ENCODE data around the gene NUDT3. TPM values are rescaled to one million over a fixed set of nuclear protein-coding genes. Genes with fewer than 3 reads are reported as not detected.
"Not testable (repeated sequence)": the region's sequence is repeated elsewhere in the genome, so short reads cannot be mapped to it uniquely, and the experiment has no call there.

The NUDT3 gene
- total RNA-seq, 4 donors from 2014 or later: 17.3 to 28.1 (median 20.6) TPM

DNA sequence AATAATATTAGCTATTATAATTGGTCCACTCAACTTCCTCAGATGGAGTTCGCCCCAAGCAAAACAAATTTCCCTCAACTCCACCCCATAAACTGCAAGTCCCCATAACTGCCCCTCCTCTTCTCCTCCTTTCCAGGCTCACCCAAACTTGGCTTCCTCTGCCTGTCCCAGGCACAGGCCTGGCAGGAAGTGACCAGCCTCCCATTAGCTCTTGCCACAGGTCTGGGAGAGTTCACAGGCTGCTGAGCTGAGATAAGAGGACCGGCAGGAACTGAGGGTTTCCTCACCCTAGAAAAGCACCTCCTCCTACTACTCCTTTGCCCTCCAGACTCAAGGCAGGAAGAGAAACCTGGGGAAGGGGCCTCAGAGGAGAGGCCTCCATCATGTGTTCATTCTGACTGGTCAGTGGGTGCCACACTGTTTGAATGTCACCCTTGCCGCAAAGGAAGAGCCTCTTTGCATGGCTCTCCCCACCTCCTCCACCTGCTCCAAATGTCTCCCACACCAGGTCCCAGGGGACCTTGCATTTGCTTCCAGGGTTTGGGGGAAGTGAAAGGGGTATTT lies 119.1 kb downstream of the NUDT3 start:
- Histone ChIP-seq H3K9me3 (no peaks in the 10 kb centered on the region), H3K27me3 (no peaks in the 10 kb centered on the region), H3K36me3 (no peaks in the 10 kb centered on the region), H3K4me1 (no peaks in the 10 kb centered on the region), H3K4me3 (no peak overlapping the region), H3K27ac (peak overlapping the region in 1 of 4 donors; percentile 9)
- DNase-seq: no peak
- TF ChIP-seq, protein P1, sequence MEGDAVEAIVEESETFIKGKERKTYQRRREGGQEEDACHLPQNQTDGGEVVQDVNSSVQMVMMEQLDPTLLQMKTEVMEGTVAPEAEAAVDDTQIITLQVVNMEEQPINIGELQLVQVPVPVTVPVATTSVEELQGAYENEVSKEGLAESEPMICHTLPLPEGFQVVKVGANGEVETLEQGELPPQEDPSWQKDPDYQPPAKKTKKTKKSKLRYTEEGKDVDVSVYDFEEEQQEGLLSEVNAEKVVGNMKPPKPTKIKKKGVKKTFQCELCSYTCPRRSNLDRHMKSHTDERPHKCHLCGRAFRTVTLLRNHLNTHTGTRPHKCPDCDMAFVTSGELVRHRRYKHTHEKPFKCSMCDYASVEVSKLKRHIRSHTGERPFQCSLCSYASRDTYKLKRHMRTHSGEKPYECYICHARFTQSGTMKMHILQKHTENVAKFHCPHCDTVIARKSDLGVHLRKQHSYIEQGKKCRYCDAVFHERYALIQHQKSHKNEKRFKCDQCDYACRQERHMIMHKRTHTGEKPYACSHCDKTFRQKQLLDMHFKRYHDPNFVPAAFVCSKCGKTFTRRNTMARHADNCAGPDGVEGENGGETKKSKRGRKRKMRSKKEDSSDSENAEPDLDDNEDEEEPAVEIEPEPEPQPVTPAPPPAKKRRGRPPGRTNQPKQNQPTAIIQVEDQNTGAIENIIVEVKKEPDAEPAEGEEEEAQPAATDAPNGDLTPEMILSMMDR (IDR thresholded peaks at IDR 0.05): no peak
- TF ChIP-seq POLR2A (IDR thresholded peaks at IDR 0.05): no peak

DNA sequence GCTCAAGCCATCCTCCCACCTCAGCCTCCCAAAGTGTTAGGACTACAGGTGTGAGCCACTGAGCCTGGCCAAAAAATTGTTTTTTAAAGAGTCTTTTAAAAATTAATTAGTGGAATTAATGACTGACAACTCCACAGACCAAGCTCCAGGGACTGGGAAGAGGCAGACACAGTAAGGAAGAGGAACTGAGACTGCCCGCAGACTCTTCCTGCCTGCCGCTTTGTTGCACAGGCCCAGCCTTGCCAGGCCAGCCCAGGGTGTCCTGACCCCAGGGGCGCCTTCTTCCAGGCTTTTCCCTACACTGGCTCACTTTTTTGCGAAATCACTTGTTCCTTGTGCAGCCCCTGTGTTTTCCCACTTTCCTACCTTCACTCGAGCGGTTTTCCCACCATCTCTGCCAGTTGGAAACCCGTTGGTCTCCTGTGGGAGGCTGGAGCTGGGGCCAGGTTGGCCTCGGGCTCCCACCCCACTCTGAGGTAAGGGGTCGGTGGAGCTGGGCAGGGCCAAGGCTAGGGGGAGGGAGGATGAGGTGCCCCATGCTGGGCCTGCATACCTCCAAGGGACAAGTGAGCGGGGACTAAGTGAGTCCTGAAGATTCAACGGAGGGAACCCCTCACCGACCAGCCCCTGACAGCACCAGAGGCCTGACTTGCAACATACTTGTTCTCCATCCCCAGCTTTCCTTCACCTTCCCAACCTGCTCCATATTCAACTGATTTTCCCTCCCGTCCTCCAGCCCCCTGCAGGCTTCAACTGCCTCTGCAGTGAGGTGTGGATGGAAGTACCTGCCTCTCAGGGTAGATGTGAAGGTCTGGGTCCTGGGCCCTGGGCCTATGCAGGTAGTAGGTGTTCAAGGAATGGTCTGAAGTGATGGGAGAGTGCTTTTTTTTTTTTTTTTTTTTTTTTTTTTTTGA lies 120.2 kb downstream of the NUDT3 start:
- H3K4me3 ChIP-seq: no peak overlapping the region

DNA sequence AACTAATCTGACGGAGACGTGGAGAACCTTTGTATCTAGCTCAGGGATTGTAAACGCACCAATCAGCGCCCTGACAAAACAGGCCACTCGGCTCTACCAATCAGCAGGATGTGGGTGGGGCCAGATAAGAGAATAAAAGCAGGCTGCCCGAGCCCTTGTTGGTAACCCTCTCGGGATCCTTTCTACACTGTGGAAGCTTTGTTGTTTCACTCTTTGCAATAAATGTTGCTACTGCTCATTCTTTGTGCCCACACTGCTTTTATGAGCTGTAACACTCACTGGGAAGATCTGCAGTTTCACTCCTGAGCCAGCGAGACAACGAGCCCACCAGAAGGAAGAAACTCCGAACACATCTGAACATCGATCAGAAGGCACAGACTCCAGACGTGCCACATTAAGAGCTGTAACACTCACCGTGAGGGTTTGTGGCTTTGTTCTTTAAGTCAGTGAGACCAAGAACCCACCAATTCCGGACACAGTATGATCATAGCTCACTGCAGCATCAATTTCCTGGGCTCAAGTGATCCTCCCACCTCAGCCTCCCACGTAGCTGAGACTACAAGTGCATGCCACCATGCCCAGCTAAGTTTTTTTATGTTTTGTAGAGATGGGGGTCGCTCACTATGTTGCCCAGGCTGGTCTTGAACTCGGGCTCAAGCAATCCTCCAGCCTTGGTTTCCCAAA lies 122.7 kb downstream of the NUDT3 start:
- not testable (repeated sequence) for H3K27ac ChIP-seq, H3K4me3 ChIP-seq, DNase-seq, H3K36me3 ChIP-seq, H3K4me1 ChIP-seq, H3K27me3 ChIP-seq, H3K9me3 ChIP-seq

More for the DNA sequence above, 120.2 kb downstream of the NUDT3 start:
- Histone ChIP-seq H3K4me1 (no peaks in the 10 kb centered on the region), H3K9me3 (no peaks in the 10 kb centered on the region), H3K36me3 (no peaks in the 10 kb centered on the region), H3K27ac (no peak overlapping the region), H3K27me3 (no peaks in the 10 kb centered on the region)
- no peak for DNase-seq
- TF ChIP-seq, protein P1 (IDR thresholded peaks at IDR 0.05): no peak
- no peak for TF ChIP-seq POLR2A (IDR thresholded peaks at IDR 0.05)

DNA sequence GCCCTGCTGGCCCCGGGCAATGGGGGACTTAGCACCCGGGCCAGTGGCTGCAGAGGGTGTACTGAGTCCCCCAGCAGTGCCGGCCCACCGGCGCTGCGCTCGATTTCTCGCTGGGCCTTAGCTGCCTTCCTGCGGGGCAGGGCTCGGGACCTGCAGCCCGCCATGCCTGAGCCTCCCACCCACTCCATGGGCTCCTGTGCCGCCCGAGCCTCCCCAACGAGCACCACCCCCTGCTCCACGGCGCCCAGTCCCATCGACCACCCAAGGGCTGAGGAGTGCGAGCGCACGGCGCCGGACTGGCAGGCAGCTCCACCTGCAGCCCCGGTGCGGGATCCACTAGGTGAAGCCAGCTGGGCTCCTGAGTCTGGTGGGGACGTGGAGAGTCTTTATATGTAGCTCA lies 123.3 kb downstream of the NUDT3 start:
- not testable (repeated sequence) for DNase-seq, H3K36me3 ChIP-seq, H3K27ac ChIP-seq, H3K9me3 ChIP-seq, H3K4me3 ChIP-seq, H3K27me3 ChIP-seq, H3K4me1 ChIP-seq

DNA sequence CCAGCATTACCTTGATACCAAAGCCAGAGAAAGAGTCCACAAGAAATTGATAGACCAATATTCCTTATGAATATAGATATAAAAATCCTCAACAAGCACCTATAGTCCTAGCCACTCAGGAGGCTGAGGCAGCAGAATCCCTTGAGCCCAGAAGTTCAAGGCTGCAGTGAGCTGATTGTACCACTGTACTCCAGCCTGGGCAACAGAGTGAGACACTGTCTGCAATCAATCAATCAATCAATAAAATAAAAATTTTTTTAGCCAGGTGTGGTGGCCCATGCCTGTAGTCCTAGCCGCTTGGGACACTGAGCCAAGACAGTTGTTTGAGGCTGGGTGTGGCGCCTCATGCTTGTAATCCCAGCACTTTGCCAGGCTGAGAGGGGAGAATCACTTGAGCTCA lies 124.7 kb downstream of the NUDT3 start:
- Histone ChIP-seq H3K36me3 (no peaks in the 10 kb centered on the region), H3K27me3 (no peaks in the 10 kb centered on the region), H3K4me1 (no peaks in the 10 kb centered on the region), H3K9me3 (no peaks in the 10 kb centered on the region), H3K27ac (no peak overlapping the region), H3K4me3 (no peak overlapping the region)
- DNase-seq: no peak
- TF ChIP-seq POLR2A (IDR thresholded peaks at IDR 0.05): no peak
- TF ChIP-seq, protein P1 (IDR thresholded peaks at IDR 0.05): no peak

DNA sequence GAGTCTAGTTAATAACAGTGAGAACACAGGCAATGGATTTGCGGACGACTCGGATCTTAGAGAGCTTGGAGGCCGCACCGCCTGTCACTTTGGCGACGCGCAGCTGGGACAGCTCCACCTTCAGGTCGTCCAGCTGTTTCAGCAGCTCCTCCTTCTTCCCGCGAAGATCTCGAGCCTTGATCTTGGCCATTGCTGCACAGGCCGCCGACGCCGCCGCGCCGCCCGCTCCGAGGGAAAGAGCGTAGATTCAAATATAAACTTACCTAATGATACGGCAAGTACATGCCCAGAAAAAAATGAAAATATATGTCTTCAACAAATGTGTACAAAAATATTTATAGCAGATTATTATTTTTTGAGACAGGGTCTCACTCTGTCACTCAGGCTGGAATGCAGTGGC lies 129.0 kb downstream of the NUDT3 start:
- H3K27me3 ChIP-seq, H3K36me3 ChIP-seq, H3K4me3 ChIP-seq, H3K9me3 ChIP-seq, H3K27ac ChIP-seq, DNase-seq, H3K4me1 ChIP-seq: not testable (repeated sequence)
